Choroid plexus epithelial cell (primary cell): ENCODE measurements around the gene CALHM3.

Source experiments
- DNase-seq: peaks from one replicate; pipeline ENCODE4 v3.0.0-alpha.2; 2010; ENCODE audit warnings: low read depth
- H3K4me3 ChIP-seq: 2 replicates; pipeline ENCODE4 v1.5.1; 2011; ENCODE audit warnings: low read depth, mild to moderate bottlenecking, control low read depth, low read length, moderate library complexity
- CTCF ChIP-seq: conservative IDR thresholded peaks from 2 replicates; pipeline ENCODE4 v1.5.1; 2011; ENCODE audit warnings: low read depth, mild to moderate bottlenecking, control low read depth, inconsistent platforms, low read length, moderate library complexity

CALHM3 gene

DNA sequence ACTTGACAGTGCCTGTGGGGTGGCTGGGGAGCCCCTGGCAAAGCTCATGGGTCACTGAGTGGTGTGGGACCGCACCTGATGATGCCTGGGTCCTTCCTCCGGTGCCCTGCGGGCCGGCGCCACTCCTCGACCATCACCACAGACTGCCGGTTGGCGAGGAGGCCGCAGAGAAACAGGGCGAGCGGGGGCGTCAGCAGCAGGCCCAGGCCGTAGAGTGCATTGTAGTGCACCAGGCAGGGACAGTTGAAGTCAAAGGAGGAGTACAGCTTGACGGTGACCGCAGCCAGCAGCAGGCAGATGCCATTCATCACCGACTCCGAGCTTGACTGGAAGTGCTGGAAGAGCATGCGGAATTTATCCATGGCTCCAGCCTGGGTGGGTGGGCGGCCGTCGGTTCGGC lies 369 bp downstream of the CALHM3 start:
- no peak for DNase-seq
- no peak overlapping the region for H3K4me3 ChIP-seq
- no peak for TF ChIP-seq CTCF

- TF ChIP-seq CTCF, result peak; percentile 44
Observed at GRCh38 chr10:103476046-103476768, 2.8 kb downstream of the CALHM3 start.

DNA sequence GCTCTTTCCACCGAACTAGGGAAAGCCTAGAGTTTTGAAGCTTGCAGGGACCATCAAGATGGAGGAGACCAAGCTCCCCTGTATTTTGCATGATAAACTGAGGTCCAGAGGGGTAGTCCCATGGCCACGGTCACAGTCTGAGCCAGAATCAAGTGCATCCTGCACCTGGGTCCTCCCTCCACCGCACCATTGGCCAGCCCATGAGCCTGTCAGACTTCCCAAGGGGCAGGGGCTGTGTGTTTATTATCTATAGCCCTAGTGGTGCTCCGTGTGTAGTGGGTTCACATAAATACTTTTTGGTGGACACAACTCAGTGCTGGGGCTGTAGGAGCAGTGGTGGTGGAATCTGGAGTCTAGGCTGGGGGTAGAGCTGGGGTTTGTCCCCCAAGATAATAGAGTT lies 3.6 kb downstream of the CALHM3 start:
- no peak for TF ChIP-seq CTCF
- no peak for DNase-seq
- no peak overlapping the region for H3K4me3 ChIP-seq

More at GRCh38 chr10:103476046-103476768, 2.8 kb downstream of the CALHM3 start:
- no peak overlapping the region for H3K4me3 ChIP-seq
- peak; percentile 28 for DNase-seq

DNA sequence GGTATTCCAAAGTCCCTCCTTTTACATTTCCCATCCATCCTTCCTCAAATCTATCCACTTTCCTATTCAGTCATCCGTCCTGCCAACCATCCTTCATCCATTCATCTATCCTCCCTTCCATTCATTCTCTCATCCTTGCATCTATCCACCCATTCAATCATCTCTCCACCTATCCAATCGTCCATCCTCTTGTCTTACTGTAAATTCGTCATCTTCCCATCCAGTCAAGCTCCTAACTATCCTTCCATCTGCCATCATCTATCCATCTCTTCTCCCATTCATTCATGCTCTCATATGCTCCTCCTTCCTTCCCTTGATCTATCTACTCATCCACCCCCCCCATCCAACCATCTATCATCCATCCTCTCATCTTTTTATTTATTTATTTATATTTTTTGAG lies 5.0 kb downstream of the CALHM3 start:
- DNase-seq, result no peak
- no peak overlapping the region for H3K4me3 ChIP-seq
- no peak for TF ChIP-seq CTCF

- TF ChIP-seq CTCF, result no peak
- H3K4me3 ChIP-seq, result no peak overlapping the region
- DNase-seq, result peak; percentile 57
Observed at GRCh38 chr10:103473261-103473671, 5.8 kb downstream of the CALHM3 start.

GRCh38 chr10:103472005-103472404 lies 7.0 kb downstream of the CALHM3 start:
- no peak for DNase-seq
- no peak for TF ChIP-seq CTCF
- H3K4me3 ChIP-seq, result no peak overlapping the region
